ENCODE data around the gene MIXL1. TPM values are rescaled to one million over a fixed set of nuclear protein-coding genes. Genes with fewer than 3 reads are reported as not detected.
"Not testable (repeated sequence)": the region's sequence is repeated elsewhere in the genome, so short reads cannot be mapped to it uniquely, and the experiment has no call there.

Gene MIXL1
- total RNA-seq, 1 donor from 2014 or later = not detected

GRCh38 chr1:226212545-226212944, 10.9 kb upstream of the MIXL1 start:
- no peak for DNase-seq (ENCODE audit: low spot score)

- DNase-seq (ENCODE audit: low spot score) = no peak
These were observed 8.2 kb upstream of the MIXL1 start for GRCh38 chr1:226215239-226215638.

GRCh38 chr1:226216056-226216455, 7.4 kb upstream of the MIXL1 start:
- DNase-seq (ENCODE audit: low spot score) = no peak

GRCh38 chr1:226217273-226217672, 6.2 kb upstream of the MIXL1 start:
- DNase-seq (ENCODE audit: low spot score) = no peak

- DNase-seq (ENCODE audit: low spot score) = no peak
These were observed 2.8 kb upstream of the MIXL1 start for GRCh38 chr1:226220473-226221189.

- DNase-seq (ENCODE audit: low spot score) = no peak
These were observed 778 bp upstream of the MIXL1 start for GRCh38 chr1:226222686-226223085.

- DNase-seq (ENCODE audit: low spot score) = no peak
These were observed 351 bp downstream of the MIXL1 start for GRCh38 chr1:226223786-226224244.

- DNase-seq (ENCODE audit: low spot score) = no peak
These were observed 3.1 kb downstream of the MIXL1 start for GRCh38 chr1:226226601-226227000.

GRCh38 chr1:226233293-226233692, 9.8 kb downstream of the MIXL1 start:
- DNase-seq (ENCODE audit: low spot score) = no peak

GRCh38 chr1:226233806-226234205, 10.3 kb downstream of the MIXL1 start:
- DNase-seq (ENCODE audit: low spot score) = no peak

GRCh38 chr1:226236826-226237225, 13.4 kb downstream of the MIXL1 start:
- no peak for DNase-seq (ENCODE audit: low spot score)

- no peak for DNase-seq (ENCODE audit: low spot score)
These were observed 16.0 kb downstream of the MIXL1 start for GRCh38 chr1:226239421-226239820.

GRCh38 chr1:226248091-226248490, 24.6 kb downstream of the MIXL1 start:
- DNase-seq (ENCODE audit: low spot score) = no peak

GRCh38 chr1:226248796-226249195, 25.3 kb downstream of the MIXL1 start:
- DNase-seq (ENCODE audit: low spot score) = no peak

- no peak for DNase-seq (ENCODE audit: low spot score)
These were observed 27.0 kb downstream of the MIXL1 start for GRCh38 chr1:226250511-226250910.

- DNase-seq (ENCODE audit: low spot score) = not testable (repeated sequence)
These were observed 29.4 kb downstream of the MIXL1 start for GRCh38 chr1:226252841-226253240.

- no peak for DNase-seq (ENCODE audit: low spot score)
These were observed 30.5 kb downstream of the MIXL1 start for GRCh38 chr1:226253933-226254332.

GRCh38 chr1:226255380-226255779, 31.9 kb downstream of the MIXL1 start:
- DNase-seq (ENCODE audit: low spot score) = no peak

- no peak for DNase-seq (ENCODE audit: low spot score)
These were observed 38.4 kb downstream of the MIXL1 start for GRCh38 chr1:226261818-226262217.

GRCh38 chr1:226268421-226269124, 45.1 kb downstream of the MIXL1 start:
- no peak for DNase-seq (ENCODE audit: low spot score)

- DNase-seq (ENCODE audit: low spot score) = not testable (repeated sequence)
These were observed 48.9 kb downstream of the MIXL1 start for GRCh38 chr1:226272233-226272902.

- no peak for DNase-seq (ENCODE audit: low spot score)
These were observed 50.7 kb downstream of the MIXL1 start for GRCh38 chr1:226274138-226274537.

All from mesenteric fat pad (tissue), 1 donor.